SH-SY5Y (cell line): ENCODE measurements around the gene TBL1X.

ENCODE experiments used
- GATA2 ChIP-seq: IDR thresholded peaks from 2 replicates; pipeline ENCODE4 v1.6.1; 2011; ENCODE audit warnings: mild to moderate bottlenecking, low read depth, low read length
- GATA3 ChIP-seq: IDR thresholded peaks from 2 replicates; pipeline ENCODE4 v1.6.1; 2011; ENCODE audit warnings: low read depth, mild to moderate bottlenecking, low read length, moderate library complexity

GRCh38 chrX:9530848-9531274 is 66.0 kb downstream of the TBL1X start:
- TF ChIP-seq GATA2 (peak; percentile 53), GATA3 (no peak)
